KMS-11 (cell line): Measurements from ENCODE around the gene ZNF621.

Experiments used
- H2AFZ ChIP-seq: fragments of 200-600 bp; sonication (generic); 2 replicates; pipeline ENCODE4 v1.6.1; 2016; ENCODE audit warnings: antibody characterized with exemption, mixed run types, low read depth
- H3K27ac ChIP-seq: fragments of 200-600 bp; sonication (generic); 2 replicates; pipeline ENCODE4 v1.6.1; 2016; ENCODE audit warnings: mild to moderate bottlenecking, mixed run types
- H3K27me3 ChIP-seq: fragments of 200-600 bp; sonication (generic); 2 replicates; pipeline ENCODE4 v1.6.1; 2017; ENCODE audit warnings: mild to moderate bottlenecking, low read depth, mixed run types, moderate library complexity; ENCODE audit not compliant: insufficient read depth
- H3K36me3 ChIP-seq: fragments of 200-600 bp; sonication (generic); 2 replicates; pipeline ENCODE4 v1.6.1; 2017; ENCODE audit warnings: mild to moderate bottlenecking, mixed run types; ENCODE audit not compliant: insufficient read depth
- H3K4me1 ChIP-seq: fragments of 200-600 bp; sonication (generic); 2 replicates; pipeline ENCODE4 v1.6.1; 2016; ENCODE audit warnings: mild to moderate bottlenecking, low read depth, mixed run types; ENCODE audit not compliant: poor library complexity, severe bottlenecking
- H3K4me2 ChIP-seq: fragments of 200-600 bp; sonication (generic); 2 replicates; pipeline ENCODE4 v1.7.0; 2016; ENCODE audit warnings: mild to moderate bottlenecking, mixed run types
- H3K4me3 ChIP-seq: fragments of 200-600 bp; sonication (generic); IDR thresholded peaks from 2 replicates; pipeline ENCODE4 v1.6.1; 2017; ENCODE audit warnings: low read depth, low read length, mixed read lengths; ENCODE audit not compliant: insufficient read depth
- H3K79me2 ChIP-seq: fragments of 200-600 bp; sonication (generic); 2 replicates; pipeline ENCODE4 v1.6.1; 2016; ENCODE audit warnings: low read depth, mixed run types; ENCODE audit not compliant: insufficient read depth
- H3K9ac ChIP-seq: fragments of 200-600 bp; sonication (generic); 2 replicates; pipeline ENCODE4 v1.6.1; 2016; ENCODE audit warnings: mild to moderate bottlenecking, mixed run types
- H4K20me1 ChIP-seq: fragments of 200-600 bp; sonication (generic); 2 replicates; pipeline ENCODE4 v1.6.1; 2016; ENCODE audit warnings: mild to moderate bottlenecking, mixed run types; ENCODE audit not compliant: insufficient read depth
- TF ChIP-seq, protein P1 (sequence below): fragments of 200-600 bp; sonication (generic); conservative IDR thresholded peaks from 2 replicates; pipeline ENCODE4 v1.6.1; 2017; ENCODE audit warnings: low read depth, mild to moderate bottlenecking, antibody characterized with exemption, low read length, moderate library complexity, mixed read lengths

The ZNF621 gene

DNA sequence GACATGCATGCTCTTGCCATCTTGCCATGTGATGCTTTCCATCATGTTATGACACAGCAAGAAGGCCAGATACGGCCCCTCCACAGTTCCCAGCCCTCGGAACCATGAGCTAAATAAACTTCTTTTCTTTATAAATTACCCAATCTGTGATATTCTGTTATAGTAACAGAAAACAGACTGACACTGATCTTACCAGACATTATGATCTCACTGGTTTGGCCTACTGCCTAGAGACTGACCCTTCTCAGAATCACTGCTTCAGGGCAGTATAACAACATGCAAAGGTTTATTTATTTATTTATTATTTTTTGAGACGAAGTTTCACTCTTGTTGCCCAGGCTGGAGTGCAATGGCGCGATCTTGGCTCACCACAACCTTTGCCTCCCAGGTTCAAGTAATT lies 33.8 kb upstream of the ZNF621 start:
- Histone ChIP-seq H3K79me2 (no peaks in the 10 kb centered on the region), H3K36me3 (no peaks in the 10 kb centered on the region), H3K27me3 (no peaks in the 10 kb centered on the region), H3K4me2 (no peak overlapping the region), H4K20me1 (no peaks in the 10 kb centered on the region), H3K4me3 (no peak overlapping the region), H3K4me1 (no peaks in the 10 kb centered on the region), H3K27ac (no peak overlapping the region), H3K9ac (no peak overlapping the region), H2AFZ (no peak overlapping the region)
- TF ChIP-seq, protein P1, sequence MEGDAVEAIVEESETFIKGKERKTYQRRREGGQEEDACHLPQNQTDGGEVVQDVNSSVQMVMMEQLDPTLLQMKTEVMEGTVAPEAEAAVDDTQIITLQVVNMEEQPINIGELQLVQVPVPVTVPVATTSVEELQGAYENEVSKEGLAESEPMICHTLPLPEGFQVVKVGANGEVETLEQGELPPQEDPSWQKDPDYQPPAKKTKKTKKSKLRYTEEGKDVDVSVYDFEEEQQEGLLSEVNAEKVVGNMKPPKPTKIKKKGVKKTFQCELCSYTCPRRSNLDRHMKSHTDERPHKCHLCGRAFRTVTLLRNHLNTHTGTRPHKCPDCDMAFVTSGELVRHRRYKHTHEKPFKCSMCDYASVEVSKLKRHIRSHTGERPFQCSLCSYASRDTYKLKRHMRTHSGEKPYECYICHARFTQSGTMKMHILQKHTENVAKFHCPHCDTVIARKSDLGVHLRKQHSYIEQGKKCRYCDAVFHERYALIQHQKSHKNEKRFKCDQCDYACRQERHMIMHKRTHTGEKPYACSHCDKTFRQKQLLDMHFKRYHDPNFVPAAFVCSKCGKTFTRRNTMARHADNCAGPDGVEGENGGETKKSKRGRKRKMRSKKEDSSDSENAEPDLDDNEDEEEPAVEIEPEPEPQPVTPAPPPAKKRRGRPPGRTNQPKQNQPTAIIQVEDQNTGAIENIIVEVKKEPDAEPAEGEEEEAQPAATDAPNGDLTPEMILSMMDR, result no peak

- Histone ChIP-seq H4K20me1 (no peaks in the 10 kb centered on the region), H3K27me3 (no peaks in the 10 kb centered on the region), H3K4me1 (no peaks in the 10 kb centered on the region), H3K4me3 (no peak overlapping the region), H3K79me2 (no peaks in the 10 kb centered on the region), H3K9ac (no peak overlapping the region), H2AFZ (no peak overlapping the region), H3K36me3 (no peaks in the 10 kb centered on the region), H3K27ac (no peak overlapping the region), H3K4me2 (no peak overlapping the region)
- TF ChIP-seq, protein P1, result no peak
Measured at GRCh38 chr3:40494698-40495097, 30.1 kb upstream of the ZNF621 start.

DNA sequence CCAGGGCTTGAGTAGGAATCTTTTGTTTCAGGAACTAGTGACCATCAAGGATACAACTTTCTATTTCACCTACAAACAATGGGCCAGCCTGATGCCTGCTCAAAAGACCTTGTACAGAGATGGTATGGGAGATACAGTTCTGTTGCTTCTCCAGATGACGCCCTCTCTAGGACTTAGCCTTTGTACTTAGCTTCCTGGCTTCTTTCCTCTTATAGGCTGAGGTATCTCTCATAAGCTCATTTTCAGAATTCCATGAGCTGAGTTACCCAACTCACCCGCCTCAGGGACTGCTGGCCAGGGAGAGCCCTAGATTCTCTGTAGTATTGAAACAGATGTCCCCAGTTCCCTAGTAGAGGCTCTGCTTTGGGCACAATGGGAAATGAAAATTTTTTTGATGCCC lies 27.5 kb upstream of the ZNF621 start:
- no peaks in the 10 kb centered on the region for H3K36me3 ChIP-seq
- H4K20me1 ChIP-seq, result no peaks in the 10 kb centered on the region
- H3K4me2 ChIP-seq, result no peak overlapping the region
- no peak overlapping the region for H2AFZ ChIP-seq
- H3K27me3 ChIP-seq, result no peaks in the 10 kb centered on the region
- H3K4me3 ChIP-seq, result no peak overlapping the region
- no peaks in the 10 kb centered on the region for H3K79me2 ChIP-seq
- TF ChIP-seq, protein P1, result no peak
- no peak overlapping the region for H3K9ac ChIP-seq
- H3K27ac ChIP-seq, result no peak overlapping the region
- no peaks in the 10 kb centered on the region for H3K4me1 ChIP-seq

DNA sequence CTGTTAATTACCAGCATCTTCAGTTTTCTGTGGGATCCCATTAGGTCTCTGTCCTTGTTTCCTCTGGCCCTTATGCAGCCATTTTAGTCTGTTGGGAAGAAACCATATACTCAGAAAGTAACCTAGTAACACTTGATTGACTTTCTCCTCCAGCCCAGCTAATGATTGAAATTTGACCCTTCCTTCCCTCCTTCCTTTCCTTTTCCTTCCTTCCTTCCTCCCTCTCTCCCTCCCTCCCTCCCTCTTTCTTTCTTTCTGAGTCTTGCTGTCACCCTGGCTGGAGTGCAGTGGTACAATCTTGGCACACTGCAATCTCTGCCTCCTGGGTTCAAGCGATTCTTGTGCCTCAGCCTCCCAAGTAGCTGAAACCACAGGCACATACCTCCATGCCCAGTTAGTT lies 24.8 kb upstream of the ZNF621 start:
- H3K27me3 ChIP-seq, result no peaks in the 10 kb centered on the region
- H3K9ac ChIP-seq, result no peak overlapping the region
- no peaks in the 10 kb centered on the region for H4K20me1 ChIP-seq
- H3K4me1 ChIP-seq, result no peaks in the 10 kb centered on the region
- no peak overlapping the region for H3K27ac ChIP-seq
- no peak overlapping the region for H3K4me2 ChIP-seq
- TF ChIP-seq, protein P1, result no peak
- H2AFZ ChIP-seq, result no peak overlapping the region
- H3K36me3 ChIP-seq, result no peaks in the 10 kb centered on the region
- no peaks in the 10 kb centered on the region for H3K79me2 ChIP-seq
- H3K4me3 ChIP-seq, result no peak overlapping the region
